GM21381 (cell line): Measurements from ENCODE around the gene GPR157.
"Not testable (repeated sequence)": the region's sequence is repeated elsewhere in the genome, so short reads cannot be mapped to it uniquely, and the experiment has no call there.

Experiments
- ATAC-seq: cut with Tn5 transposase; IDR thresholded peaks from one replicate; pipeline ENCODE4 v1.9.1; 2021; ENCODE audit warnings: mild to moderate bottlenecking, moderate library complexity; ENCODE audit not compliant: unreplicated experiment

The GPR157 gene

GRCh38 chr1:9119745-9120144 is 9.2 kb downstream of the GPR157 start:
- ATAC-seq, result peak; percentile 59

GRCh38 chr1:9118186-9118585 is 10.7 kb downstream of the GPR157 start:
- no peak for ATAC-seq

- ATAC-seq, result no peak
Observed at GRCh38 chr1:9115351-9116205, 13.3 kb downstream of the GPR157 start.

- ATAC-seq, result no peak
Observed at GRCh38 chr1:9112961-9113880, 15.7 kb downstream of the GPR157 start.

- no peak for ATAC-seq
Observed at GRCh38 chr1:9111957-9112356, 16.9 kb downstream of the GPR157 start.

GRCh38 chr1:9111357-9111691 is 17.6 kb downstream of the GPR157 start:
- ATAC-seq, result no peak

- ATAC-seq, result no peak
Observed at GRCh38 chr1:9110669-9111356, 18.1 kb downstream of the GPR157 start.

GRCh38 chr1:9108056-9108665 is 20.7 kb downstream of the GPR157 start:
- no peak for ATAC-seq

GRCh38 chr1:9107136-9107535 is 21.8 kb downstream of the GPR157 start:
- no peak for ATAC-seq

- ATAC-seq, result no peak
Observed at GRCh38 chr1:9106286-9106685, 22.6 kb downstream of the GPR157 start.

GRCh38 chr1:9105336-9105867 is 23.5 kb downstream of the GPR157 start:
- ATAC-seq, result no peak

GRCh38 chr1:9101510-9102146 is 27.3 kb downstream of the GPR157 start:
- ATAC-seq, result no peak

GRCh38 chr1:9100471-9101043 is 28.3 kb downstream of the GPR157 start:
- no peak for ATAC-seq

GRCh38 chr1:9099555-9099954 is 29.3 kb downstream of the GPR157 start:
- ATAC-seq, result no peak

- ATAC-seq, result no peak
Observed at GRCh38 chr1:9097947-9098705, 30.8 kb downstream of the GPR157 start.

GRCh38 chr1:9095818-9096217 is 33.1 kb downstream of the GPR157 start:
- ATAC-seq, result no peak

- ATAC-seq, result not testable (repeated sequence)
Observed at GRCh38 chr1:9093996-9094595, 34.8 kb downstream of the GPR157 start.

- no peak for ATAC-seq
Observed at GRCh38 chr1:9093581-9093980, 35.3 kb downstream of the GPR157 start.

GRCh38 chr1:9093091-9093490 is 35.8 kb downstream of the GPR157 start:
- no peak for ATAC-seq
